ENCODE data around the gene DNAJB1.

The DNAJB1 gene

DNA sequence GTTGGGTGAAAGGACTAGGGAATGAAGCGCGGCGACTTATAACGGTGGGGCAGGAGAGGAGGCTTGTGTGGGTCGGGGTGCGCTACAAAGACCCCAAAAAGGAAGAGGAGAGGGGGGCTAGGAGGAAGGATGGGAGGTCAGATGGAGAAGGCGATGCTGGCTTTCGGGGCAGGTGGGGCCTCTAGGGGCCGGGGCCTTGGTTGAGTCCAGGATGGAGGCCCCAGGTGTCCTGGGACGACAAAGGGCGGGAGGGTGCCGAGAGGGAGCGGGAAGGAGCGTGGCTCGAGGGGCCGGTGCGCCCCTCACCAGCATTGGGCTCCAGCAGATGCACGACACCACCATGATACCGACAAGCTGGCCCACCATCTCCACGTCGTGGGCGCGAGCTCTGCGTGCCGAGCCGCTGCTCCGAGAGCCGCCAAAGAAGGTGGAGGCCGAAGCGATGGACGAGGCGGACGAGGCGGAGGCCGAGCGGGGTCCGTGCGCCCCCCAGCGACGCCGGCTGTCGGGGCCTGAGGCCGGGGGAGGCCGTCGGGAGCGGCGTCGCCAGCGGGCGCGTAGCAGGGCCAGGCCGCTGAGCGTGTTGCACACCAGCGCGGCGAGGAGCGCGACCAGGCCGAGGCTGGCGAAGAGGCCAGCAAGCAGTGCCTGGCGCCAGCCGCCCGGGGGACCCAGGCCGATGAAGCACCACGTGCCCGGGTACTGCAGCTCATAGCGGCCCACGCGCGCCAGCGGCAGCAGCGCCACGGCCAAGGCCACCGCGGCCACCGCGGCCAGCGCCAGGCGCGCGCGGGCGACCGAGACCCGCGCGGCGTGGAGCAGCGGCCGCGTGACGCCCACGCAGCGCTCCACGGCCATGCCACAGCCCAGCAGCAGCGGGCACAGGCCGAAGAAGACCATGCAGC, 44.9 kb downstream of the DNAJB1 start:
- no peak for DNase-seq (ENCODE audit: low read depth)

DNA sequence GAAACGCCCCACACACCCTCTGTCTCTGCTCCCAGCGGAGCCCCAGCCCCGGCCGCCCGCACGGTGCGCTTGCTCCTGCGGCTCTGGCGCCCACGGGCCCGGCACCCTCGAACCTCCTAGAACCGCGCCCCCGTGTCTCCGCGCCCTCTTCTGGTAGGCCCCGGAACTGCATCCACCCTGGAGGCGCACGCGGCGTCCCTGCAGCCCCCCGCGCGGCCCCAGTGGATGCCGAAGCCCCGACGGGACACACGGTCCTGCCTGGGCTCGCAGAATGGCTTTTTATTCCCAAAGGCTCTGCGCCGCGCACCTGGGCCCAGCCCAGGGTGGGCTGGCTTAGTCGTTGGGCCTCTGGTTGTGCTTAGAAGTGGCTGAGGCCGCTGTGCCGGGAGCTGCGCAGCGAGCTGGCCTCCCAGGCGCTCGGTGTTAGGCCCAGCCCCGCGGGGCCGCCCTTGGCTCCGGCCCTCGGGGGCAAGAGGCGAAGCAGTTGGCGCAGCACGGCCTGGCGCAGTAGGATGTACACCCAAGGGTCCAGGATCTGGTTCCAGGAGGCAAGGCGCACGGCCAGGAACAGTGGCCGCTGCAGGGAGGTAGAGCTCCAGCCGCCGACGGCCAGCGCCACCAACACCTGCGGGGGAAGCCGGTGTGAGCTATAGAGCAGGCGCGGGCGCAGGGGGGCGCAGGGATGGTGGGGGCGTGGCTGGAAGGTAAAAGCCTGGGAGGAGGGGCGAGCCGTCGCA, 45.8 kb downstream of the DNAJB1 start:
- peak; percentile 76 for DNase-seq (ENCODE audit: low read depth)

DNA sequence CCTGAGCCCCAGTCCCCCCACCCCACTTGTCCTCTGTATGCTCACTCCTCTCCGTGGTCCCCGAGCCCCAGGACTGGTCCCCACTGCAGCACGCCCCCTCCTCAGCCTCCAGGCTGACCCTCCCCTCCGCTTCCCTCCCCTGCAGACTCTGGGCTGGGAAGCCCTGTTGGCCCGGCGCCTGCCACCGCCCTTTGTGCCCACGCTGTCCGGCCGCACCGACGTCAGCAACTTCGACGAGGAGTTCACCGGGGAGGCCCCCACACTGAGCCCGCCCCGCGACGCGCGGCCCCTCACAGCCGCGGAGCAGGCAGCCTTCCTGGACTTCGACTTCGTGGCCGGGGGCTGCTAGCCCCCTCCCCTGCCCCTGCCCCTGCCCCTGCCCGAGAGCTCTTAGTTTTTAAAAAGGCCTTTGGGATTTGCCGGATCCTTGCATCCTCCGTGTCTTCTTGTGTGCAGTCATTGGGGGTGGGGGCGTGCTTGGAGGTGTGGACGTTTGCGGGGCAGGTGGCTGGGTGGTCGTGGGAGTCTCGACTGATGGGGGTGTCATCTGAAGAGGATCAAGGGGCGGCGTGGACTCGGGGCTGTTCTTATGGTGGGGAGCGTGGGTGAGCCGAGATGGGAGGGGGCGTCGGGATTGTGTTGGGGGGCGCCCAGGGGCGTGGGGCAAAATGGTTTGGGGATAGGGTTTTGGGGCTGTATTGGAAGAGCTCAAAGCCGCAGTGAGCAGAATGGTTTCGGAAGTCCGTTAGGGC, 46.6 kb downstream of the DNAJB1 start:
- no peak for DNase-seq (ENCODE audit: low read depth)

- no peak for DNase-seq (ENCODE audit: low read depth)
These were observed 47.9 kb downstream of the DNAJB1 start for GRCh38 chr19:14470031-14470876.

DNA sequence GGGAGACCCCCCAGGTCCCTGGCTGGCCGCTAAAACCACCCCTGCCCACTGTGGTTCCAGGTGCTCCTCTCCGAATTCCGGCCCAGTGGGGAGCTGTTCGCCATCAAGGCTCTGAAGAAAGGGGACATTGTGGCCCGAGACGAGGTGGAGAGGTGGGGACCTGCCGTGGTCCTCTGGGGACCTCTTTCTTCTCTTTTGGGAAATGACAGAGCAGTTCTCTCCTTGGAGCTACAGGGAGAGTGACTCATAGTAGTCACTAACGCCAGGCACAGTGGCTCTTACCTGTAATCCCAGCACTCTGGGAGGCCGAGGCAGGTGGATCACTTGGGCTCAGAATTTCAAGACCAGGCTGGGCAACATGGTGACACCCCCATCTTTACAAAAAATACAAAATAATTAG, 50.4 kb downstream of the DNAJB1 start:
- no peak for DNase-seq (ENCODE audit: low read depth)

DNA sequence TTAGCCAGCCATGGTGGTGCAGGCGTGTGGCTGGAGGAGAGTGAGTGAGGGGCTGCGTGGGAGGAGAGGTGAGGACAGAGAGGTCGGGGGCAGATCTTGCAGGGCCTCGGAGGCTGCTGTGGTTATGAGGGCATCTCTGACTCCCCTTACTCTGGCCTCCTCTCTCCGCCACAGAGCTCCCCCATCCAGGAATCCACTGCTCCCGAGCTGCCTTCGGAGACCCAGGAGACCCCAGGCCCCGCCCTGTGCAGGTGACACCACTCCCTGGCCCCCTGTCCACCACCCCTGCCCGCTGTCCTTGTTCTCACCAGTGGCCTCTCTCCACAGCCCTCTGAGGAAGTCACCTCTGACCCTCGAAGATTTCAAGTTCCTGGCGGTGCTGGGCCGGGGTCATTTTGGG, 50.8 kb downstream of the DNAJB1 start:
- no peak for DNase-seq (ENCODE audit: low read depth)

Data from T follicular helper cell (primary cell).